GM23338 (cell line): ENCODE measurements around the gene IGSF8.
"Not testable (repeated sequence)": the region's sequence is repeated elsewhere in the genome, so short reads cannot be mapped to it uniquely, and the experiment has no call there.

Experiments used
- CREB1 ChIP-seq: fragments of 250-450 bp; sonication (Bioruptor Pico); IDR thresholded peaks from 2 replicates; pipeline ENCODE4 v1.5.0; 2020; ENCODE audit warnings: low read depth, mild to moderate bottlenecking, moderate library complexity
- CTCF ChIP-seq, 2 experiments: fragments of 200-600 bp in 1 of 2; sonication (generic) in 1 of 2; conservative IDR thresholded peaks; 2 replicates each; pipeline versions ENCODE4 v1.5.1 to v1.6.1; 2016 to 2017; ENCODE audit warnings: antibody characterized with exemption in 2 of 2, low read depth in 2 of 2, mild to moderate bottlenecking in 2 of 2, moderate library complexity in 1 of 2
- ETS1 ChIP-seq: IDR thresholded peaks from 2 replicates; pipeline ENCODE4 v1.6.1; 2016; ENCODE audit warnings: antibody characterized with exemption
- EZH2 ChIP-seq: fragments of 200-600 bp; sonication (generic); IDR thresholded peaks from one replicate; pipeline ENCODE4 v1.8.0; 2017; ENCODE audit warnings: antibody characterized with exemption, mild to moderate bottlenecking, low read depth; ENCODE audit not compliant: unreplicated experiment
- EZH2phosphoT487 ChIP-seq: fragments of 200-600 bp; sonication (generic); IDR thresholded peaks from one replicate; pipeline ENCODE4 v1.8.1; 2018; ENCODE audit warnings: antibody characterized with exemption; ENCODE audit not compliant: unreplicated experiment
- JUNB ChIP-seq: IDR thresholded peaks from one replicate; pipeline ENCODE4 v1.6.1; 2016; ENCODE audit warnings: antibody characterized with exemption; ENCODE audit not compliant: unreplicated experiment
- NANOG ChIP-seq: IDR thresholded peaks from 2 replicates; pipeline ENCODE4 v1.6.1; 2016; ENCODE audit warnings: antibody characterized with exemption, borderline replicate concordance
- POLR2AphosphoS5 ChIP-seq: IDR thresholded peaks from 2 replicates; pipeline ENCODE4 v1.6.1; 2016; ENCODE audit warnings: antibody characterized with exemption, low read depth
- ZNF114 ChIP-seq: fragments of 250-450 bp; sonication (Bioruptor Pico); IDR thresholded peaks from 2 replicates; pipeline ENCODE4 v1.5.0; 2020; ENCODE audit warnings: mild to moderate bottlenecking, moderate library complexity
- ZNF331 ChIP-seq: fragments of 250-450 bp; sonication (Bioruptor Pico); IDR thresholded peaks from 2 replicates; pipeline ENCODE4 v1.5.0; 2020; ENCODE audit warnings: low read depth, mild to moderate bottlenecking, moderate library complexity

- not testable (repeated sequence) for TF ChIP-seq CTCF (conservative IDR thresholded peaks at IDR 0.05; ENCODE audit: low read depth in 2 of 2); EZH2phosphoT487; POLR2AphosphoS5; JUNB; NANOG; CREB1 (CRISPR knock-in tag); ZNF114 (CRISPR knock-in tag); EZH2; ZNF331 (CRISPR knock-in tag); ETS1
These were observed 13.0 kb upstream of the IGSF8 start for GRCh38 chr1:160111462-160111861.
